ENCODE measurements around the gene NFAM1. TPM values are rescaled to one million over a fixed set of nuclear protein-coding genes. Genes with fewer than 3 reads are reported as not detected.

NFAM1 gene
- total RNA-seq, 1 donor, result under 0.01 TPM

GRCh38 chr22:42414021-42414420 lies 18.2 kb downstream of the NFAM1 start:
- no peaks in the 10 kb centered on the region for H3K4me1 ChIP-seq (ENCODE audit: insufficient read depth, low read length)
- H3K36me3 ChIP-seq (ENCODE audit: insufficient read depth, low read length), result no peaks in the 10 kb centered on the region
- no peaks in the 10 kb centered on the region for H3K79me2 ChIP-seq (ENCODE audit: insufficient read depth, low read length)
- no peak overlapping the region for H3K4me2 ChIP-seq (ENCODE audit: insufficient read depth, low read length)
- no peak overlapping the region for H2AFZ ChIP-seq (ENCODE audit: low read length)
- no peak for DNase-seq (ENCODE audit: insufficient read length, low spot score, missing footprints)
- H3K4me3 ChIP-seq (ENCODE audit: insufficient read depth, low read length), result no peak overlapping the region
- no peak overlapping the region for H3K27ac ChIP-seq (ENCODE audit: low read depth, low read length)
- peaks cover 6% of the 10 kb centered on the region for H3K27me3 ChIP-seq (ENCODE audit: insufficient read depth, low read length)
- H3K9me3 ChIP-seq (ENCODE audit: low read depth, low read length), result no peaks in the 10 kb centered on the region
- no peak for TF ChIP-seq CTCF (IDR thresholded peaks at IDR 0.05; ENCODE audit: extremely low read depth, low read depth, low read length)
- no peaks in the 10 kb centered on the region for H4K20me1 ChIP-seq (ENCODE audit: insufficient read depth, low read length)

GRCh38 chr22:42412744-42413333 lies 19.4 kb downstream of the NFAM1 start:
- H3K27ac ChIP-seq (ENCODE audit: low read depth, low read length), result no peak overlapping the region
- H3K9me3 ChIP-seq (ENCODE audit: low read depth, low read length), result no peaks in the 10 kb centered on the region
- H2AFZ ChIP-seq (ENCODE audit: low read length), result no peak overlapping the region
- no peak for TF ChIP-seq CTCF (IDR thresholded peaks at IDR 0.05; ENCODE audit: extremely low read depth, low read depth, low read length)
- H3K4me1 ChIP-seq (ENCODE audit: insufficient read depth, low read length), result no peaks in the 10 kb centered on the region
- no peaks in the 10 kb centered on the region for H3K36me3 ChIP-seq (ENCODE audit: insufficient read depth, low read length)
- H3K79me2 ChIP-seq (ENCODE audit: insufficient read depth, low read length), result no peaks in the 10 kb centered on the region
- H3K4me3 ChIP-seq (ENCODE audit: insufficient read depth, low read length), result no peak overlapping the region
- H3K4me2 ChIP-seq (ENCODE audit: insufficient read depth, low read length), result no peak overlapping the region
- H4K20me1 ChIP-seq (ENCODE audit: insufficient read depth, low read length), result no peaks in the 10 kb centered on the region
- peaks cover 6% of the 10 kb centered on the region for H3K27me3 ChIP-seq (ENCODE audit: insufficient read depth, low read length)
- DNase-seq (ENCODE audit: insufficient read length, low spot score, missing footprints), result no peak

- TF ChIP-seq CTCF (IDR thresholded peaks at IDR 0.05; ENCODE audit: extremely low read depth, low read depth, low read length), result no peak
- H2AFZ ChIP-seq (ENCODE audit: low read length), result no peak overlapping the region
- H3K27ac ChIP-seq (ENCODE audit: low read depth, low read length), result no peak overlapping the region
- H3K36me3 ChIP-seq (ENCODE audit: insufficient read depth, low read length), result no peaks in the 10 kb centered on the region
- H3K4me2 ChIP-seq (ENCODE audit: insufficient read depth, low read length), result no peak overlapping the region
- H3K4me3 ChIP-seq (ENCODE audit: insufficient read depth, low read length), result no peak overlapping the region
- peaks cover 6% of the 10 kb centered on the region for H3K27me3 ChIP-seq (ENCODE audit: insufficient read depth, low read length)
- H3K9me3 ChIP-seq (ENCODE audit: low read depth, low read length), result no peaks in the 10 kb centered on the region
- no peak for DNase-seq (ENCODE audit: insufficient read length, low spot score, missing footprints)
- H3K4me1 ChIP-seq (ENCODE audit: insufficient read depth, low read length), result no peaks in the 10 kb centered on the region
- H4K20me1 ChIP-seq (ENCODE audit: insufficient read depth, low read length), result no peaks in the 10 kb centered on the region
- no peaks in the 10 kb centered on the region for H3K79me2 ChIP-seq (ENCODE audit: insufficient read depth, low read length)
These were observed 21.5 kb downstream of the NFAM1 start for GRCh38 chr22:42410708-42411107.

GRCh38 chr22:42408810-42409529 lies 23.2 kb downstream of the NFAM1 start:
- no peak overlapping the region for H3K27ac ChIP-seq (ENCODE audit: low read depth, low read length)
- H3K4me2 ChIP-seq (ENCODE audit: insufficient read depth, low read length), result no peak overlapping the region
- no peak overlapping the region for H3K4me3 ChIP-seq (ENCODE audit: insufficient read depth, low read length)
- no peaks in the 10 kb centered on the region for H3K36me3 ChIP-seq (ENCODE audit: insufficient read depth, low read length)
- H3K27me3 ChIP-seq (ENCODE audit: insufficient read depth, low read length), result peaks cover 12% of the 10 kb centered on the region
- H2AFZ ChIP-seq (ENCODE audit: low read length), result no peak overlapping the region
- DNase-seq (ENCODE audit: insufficient read length, low spot score, missing footprints), result no peak
- no peaks in the 10 kb centered on the region for H3K9me3 ChIP-seq (ENCODE audit: low read depth, low read length)
- no peaks in the 10 kb centered on the region for H3K79me2 ChIP-seq (ENCODE audit: insufficient read depth, low read length)
- no peaks in the 10 kb centered on the region for H3K4me1 ChIP-seq (ENCODE audit: insufficient read depth, low read length)
- no peaks in the 10 kb centered on the region for H4K20me1 ChIP-seq (ENCODE audit: insufficient read depth, low read length)
- no peak for TF ChIP-seq CTCF (IDR thresholded peaks at IDR 0.05; ENCODE audit: extremely low read depth, low read depth, low read length)
